Brain microvascular endothelial cell (primary cell): ENCODE results near the gene HLA-G.

ENCODE experiments used
- DNase-seq: peaks from one replicate; pipeline ENCODE4 v3.0.0-alpha.2; 2020
- H3K27ac ChIP-seq: fragments of 250-450 bp; sonication (Bioruptor Pico); 2 replicates; pipeline ENCODE4 v1.5.1; 2020; ENCODE audit warnings: mild to moderate bottlenecking, moderate library complexity
- H3K27me3 ChIP-seq: fragments of 250-450 bp; sonication (Bioruptor Pico); replicated peaks from 2 replicates; pipeline ENCODE4 v1.5.1; 2020; ENCODE audit warnings: mild to moderate bottlenecking
- H3K36me3 ChIP-seq: fragments of 250-450 bp; sonication (Bioruptor Pico); replicated peaks from 2 replicates; pipeline ENCODE4 v1.5.1; 2020; ENCODE audit warnings: mild to moderate bottlenecking
- H3K4me3 ChIP-seq: 2 replicates; pipeline ENCODE4 v1.5.1; 2011; ENCODE audit warnings: low read depth, mild to moderate bottlenecking, control low read depth, low read length, moderate library complexity
- in situ Hi-C: cut with HindIII; loops from 2 replicates; pipeline ENCODE4 v1.10.0; 2017; ENCODE audit warnings: low sequenced_read_pairs, low pct_ligation_motif_present
- TF ChIP-seq, protein P1 (sequence below): IDR thresholded peaks from 2 replicates; pipeline ENCODE4 v1.5.1; 2011; ENCODE audit warnings: low read depth, mild to moderate bottlenecking, moderate library complexity, low read length, control low read depth, inconsistent platforms; ENCODE audit errors: missing control alignments

HLA-G gene

GRCh38 chr6:29792123-29793035 is 35.2 kb upstream of the HLA-G start:
- Histone ChIP-seq H3K27ac (no peak overlapping the region), H3K4me3 (peak overlapping the region; percentile 44)
- DNase-seq = no peak

GRCh38 chr6:29793036-29793356 is 34.6 kb upstream of the HLA-G start:
- Histone ChIP-seq H3K27me3 (peaks cover 23% of the 10 kb centered on the region), H3K27ac (no peak overlapping the region), H3K36me3 (no peaks in the 10 kb centered on the region), H3K4me3 (no peak overlapping the region)
- no peak for DNase-seq
- TF ChIP-seq, protein P1, sequence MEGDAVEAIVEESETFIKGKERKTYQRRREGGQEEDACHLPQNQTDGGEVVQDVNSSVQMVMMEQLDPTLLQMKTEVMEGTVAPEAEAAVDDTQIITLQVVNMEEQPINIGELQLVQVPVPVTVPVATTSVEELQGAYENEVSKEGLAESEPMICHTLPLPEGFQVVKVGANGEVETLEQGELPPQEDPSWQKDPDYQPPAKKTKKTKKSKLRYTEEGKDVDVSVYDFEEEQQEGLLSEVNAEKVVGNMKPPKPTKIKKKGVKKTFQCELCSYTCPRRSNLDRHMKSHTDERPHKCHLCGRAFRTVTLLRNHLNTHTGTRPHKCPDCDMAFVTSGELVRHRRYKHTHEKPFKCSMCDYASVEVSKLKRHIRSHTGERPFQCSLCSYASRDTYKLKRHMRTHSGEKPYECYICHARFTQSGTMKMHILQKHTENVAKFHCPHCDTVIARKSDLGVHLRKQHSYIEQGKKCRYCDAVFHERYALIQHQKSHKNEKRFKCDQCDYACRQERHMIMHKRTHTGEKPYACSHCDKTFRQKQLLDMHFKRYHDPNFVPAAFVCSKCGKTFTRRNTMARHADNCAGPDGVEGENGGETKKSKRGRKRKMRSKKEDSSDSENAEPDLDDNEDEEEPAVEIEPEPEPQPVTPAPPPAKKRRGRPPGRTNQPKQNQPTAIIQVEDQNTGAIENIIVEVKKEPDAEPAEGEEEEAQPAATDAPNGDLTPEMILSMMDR = no peak
- in situ Hi-C loops = no loop called here

More at GRCh38 chr6:29792123-29793035, 35.2 kb upstream of the HLA-G start:
- in situ Hi-C loops = no loop called here
- Histone ChIP-seq H3K36me3 (no peaks in the 10 kb centered on the region), H3K27me3 (peaks cover 23% of the 10 kb centered on the region)
- TF ChIP-seq, protein P1 = peak; percentile 67

DNA sequence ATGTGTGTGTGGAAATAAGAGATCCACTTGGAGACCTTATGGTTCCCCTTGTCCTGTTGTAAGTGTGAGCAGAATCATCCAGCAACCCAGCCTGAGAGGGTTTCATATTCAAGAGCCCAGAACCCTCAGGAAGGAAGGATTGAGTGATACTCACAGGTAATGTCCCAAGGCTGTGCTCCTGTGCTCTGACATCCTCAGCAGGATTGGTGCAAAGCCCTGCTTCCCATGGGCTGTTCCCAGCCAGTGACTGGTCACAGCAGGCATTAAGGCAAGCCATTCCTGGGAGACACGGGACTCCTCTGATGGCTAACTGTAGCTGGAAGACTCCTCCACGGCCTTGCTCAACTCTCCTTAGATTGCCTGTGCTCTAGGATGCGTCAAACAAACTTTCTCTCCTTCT is 33.8 kb upstream of the HLA-G start:
- Histone ChIP-seq H3K4me3 (no peak overlapping the region), H3K27me3 (peaks cover 23% of the 10 kb centered on the region), H3K27ac (no peak overlapping the region), H3K36me3 (no peaks in the 10 kb centered on the region)
- TF ChIP-seq, protein P1 = no peak
- no peak for DNase-seq
- in situ Hi-C loops = no loop called here

DNA sequence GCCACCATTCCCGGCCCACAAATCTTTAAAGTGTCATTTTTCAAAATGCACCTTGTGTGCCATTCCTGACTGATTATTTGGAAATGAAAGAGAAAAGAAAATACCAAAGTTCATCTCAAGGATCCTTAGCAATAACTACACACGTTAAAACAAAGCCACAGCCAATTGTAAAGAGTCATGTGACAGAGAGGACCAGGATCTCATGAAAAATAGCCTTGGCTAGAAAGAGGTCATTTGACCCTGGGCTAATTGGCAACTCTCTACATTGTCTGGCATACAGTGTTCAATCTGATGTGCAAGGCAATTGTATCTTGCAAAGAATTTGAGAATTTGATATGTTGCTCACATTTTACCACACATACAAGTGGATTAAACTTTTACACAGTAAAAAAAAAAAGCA is 31.6 kb upstream of the HLA-G start:
- no peak overlapping the region for H3K27ac ChIP-seq
- no peak overlapping the region for H3K4me3 ChIP-seq
- TF ChIP-seq, protein P1 = no peak
- H3K36me3 ChIP-seq = no peaks in the 10 kb centered on the region
- peaks cover 23% of the 10 kb centered on the region for H3K27me3 ChIP-seq
- no peak for DNase-seq
- in situ Hi-C loops = no loop called here

- DNase-seq = peak; percentile 7
- Histone ChIP-seq H3K36me3 (no peaks in the 10 kb centered on the region), H3K4me3 (no peak overlapping the region), H3K27me3 (peaks cover 13% of the 10 kb centered on the region), H3K27ac (no peak overlapping the region)
- in situ Hi-C loops = no loop called here
- TF ChIP-seq, protein P1 = no peak
These were observed 30.5 kb upstream of the HLA-G start for GRCh38 chr6:29797135-29797534.
